Activated naive CD8-positive, alpha-beta T cell treated with anti-CD3 and anti-CD28 coated beads, Interleukin-2, amount 50 U/mL, for 24 hours (primary cell): ENCODE measurements around the gene MYADML2.
"Not testable (repeated sequence)": the region's sequence is repeated elsewhere in the genome, so short reads cannot be mapped to it uniquely, and the experiment has no call there.

Experiments
- ATAC-seq: fragments of 150-1000 bp; cut with Tn5 transposase; one replicate; pipeline ENCODE4 v1.10.0; 2021
- DNase-seq: peaks from one replicate; pipeline ENCODE4 v3.0.0; 2021
- H3K27ac Mint-ChIP-seq: one replicate; pipeline ENCODE4 v1.8.0; 2021; ENCODE audit warnings: mild to moderate bottlenecking, mixed read lengths
- H3K27me3 Mint-ChIP-seq: one replicate; pipeline ENCODE4 v1.8.0; 2021; ENCODE audit warnings: mixed read lengths
- H3K36me3 Mint-ChIP-seq: one replicate; pipeline ENCODE4 v1.8.0; 2021; ENCODE audit warnings: low read depth, mixed read lengths
- H3K4me1 Mint-ChIP-seq: one replicate; pipeline ENCODE4 v1.8.0; 2021; ENCODE audit warnings: mixed read lengths
- H3K4me3 Mint-ChIP-seq: one replicate; pipeline ENCODE4 v1.8.0; 2021; ENCODE audit warnings: mild to moderate bottlenecking, moderate library complexity, mixed read lengths
- H3K9me3 Mint-ChIP-seq: one replicate; pipeline ENCODE4 v1.8.0; 2021; ENCODE audit warnings: mixed read lengths

MYADML2 gene

DNA sequence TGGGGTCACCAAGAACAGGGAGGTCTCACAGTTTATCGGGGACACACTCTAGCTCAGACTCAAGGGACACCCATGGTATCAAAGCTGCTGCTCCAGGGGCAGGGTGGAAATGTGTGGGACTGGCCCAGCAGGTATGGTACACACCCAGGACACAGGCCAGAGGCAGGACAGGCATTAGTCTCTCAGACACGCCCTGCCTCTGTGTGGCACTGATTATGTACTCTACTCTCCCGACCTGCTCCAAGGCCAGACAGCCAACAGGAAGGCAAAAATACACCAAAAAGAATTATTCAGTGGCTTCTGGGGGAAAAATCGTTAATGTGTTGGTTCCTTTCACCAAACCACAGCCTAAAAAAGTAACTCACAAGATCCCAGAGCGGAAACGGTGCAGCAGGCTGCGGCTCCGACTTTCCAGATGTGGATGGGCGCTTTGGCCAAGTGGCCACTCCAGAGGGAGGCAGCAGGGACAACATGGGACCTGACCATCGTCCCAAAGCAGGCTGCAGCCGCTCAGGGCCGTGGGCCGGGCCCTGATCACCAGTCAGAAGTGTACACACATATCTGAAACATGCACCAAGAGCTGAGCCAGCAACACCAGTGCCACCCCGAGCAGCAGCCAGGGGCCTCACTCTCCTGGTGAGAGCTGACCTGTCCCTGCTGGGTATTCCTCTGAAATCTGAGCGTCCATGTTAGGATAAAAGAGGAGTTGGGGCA, 28.0 kb downstream of the MYADML2 start:
- Mint-ChIP-seq H3K27me3 (no peaks in the 10 kb centered on the region), H3K9me3 (no peaks in the 10 kb centered on the region), H3K4me1 (peaks cover 20% of the 10 kb centered on the region), H3K36me3 (peaks cover 11% of the 10 kb centered on the region), H3K27ac (no peak overlapping the region), H3K4me3 (no peak overlapping the region)
- ATAC-seq = no peak
- DNase-seq = no peak

DNA sequence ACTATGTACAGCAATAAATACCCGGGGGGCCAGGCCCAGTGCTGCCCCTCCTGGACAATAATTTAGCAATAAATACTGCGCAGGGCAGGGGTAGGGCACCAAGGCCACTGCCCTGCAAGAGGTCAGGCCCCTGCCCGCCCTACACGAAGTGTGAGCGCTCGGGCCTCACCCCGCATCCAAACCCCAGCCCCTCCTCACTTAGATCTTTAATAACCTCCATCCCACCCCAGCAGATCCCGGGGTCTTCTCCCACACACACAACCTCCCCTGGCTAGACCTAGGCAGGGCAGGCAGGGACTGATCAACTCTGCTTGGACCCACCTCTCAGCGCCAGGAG, 28.7 kb downstream of the MYADML2 start:
- H3K4me1 Mint-ChIP-seq = peaks cover 20% of the 10 kb centered on the region
- peaks cover 11% of the 10 kb centered on the region for H3K36me3 Mint-ChIP-seq
- H3K4me3 Mint-ChIP-seq = peak overlapping the region; percentile 77

GRCh38 chr17:81917565-81918332, 29.3 kb downstream of the MYADML2 start, which contains the start of gene SIRT7:
SIRT7 (minus strand) TSS chr17:81918176; CDS start chr17:81918131, 45 bp downstream.
- Mint-ChIP-seq H3K27ac (peak within 1 kb of the TSS; percentile 69), H3K36me3 (peaks cover 17% of the 10 kb centered on the region), H3K4me3 (peak within 1 kb of the TSS; percentile 77), H3K9me3 (no peaks in the 10 kb centered on the region), H3K27me3 (no peaks in the 10 kb centered on the region), H3K4me1 (peaks cover 20% of the 10 kb centered on the region)
- ATAC-seq = peak; percentile 75
- peak; percentile 83 for DNase-seq

More for the DNA sequence above, 28.7 kb downstream of the MYADML2 start:
- H3K27me3 Mint-ChIP-seq, DNase-seq, H3K9me3 Mint-ChIP-seq: not testable (repeated sequence)
- ATAC-seq = peak; percentile 11
- H3K27ac Mint-ChIP-seq = peak overlapping the region; percentile 67

DNA sequence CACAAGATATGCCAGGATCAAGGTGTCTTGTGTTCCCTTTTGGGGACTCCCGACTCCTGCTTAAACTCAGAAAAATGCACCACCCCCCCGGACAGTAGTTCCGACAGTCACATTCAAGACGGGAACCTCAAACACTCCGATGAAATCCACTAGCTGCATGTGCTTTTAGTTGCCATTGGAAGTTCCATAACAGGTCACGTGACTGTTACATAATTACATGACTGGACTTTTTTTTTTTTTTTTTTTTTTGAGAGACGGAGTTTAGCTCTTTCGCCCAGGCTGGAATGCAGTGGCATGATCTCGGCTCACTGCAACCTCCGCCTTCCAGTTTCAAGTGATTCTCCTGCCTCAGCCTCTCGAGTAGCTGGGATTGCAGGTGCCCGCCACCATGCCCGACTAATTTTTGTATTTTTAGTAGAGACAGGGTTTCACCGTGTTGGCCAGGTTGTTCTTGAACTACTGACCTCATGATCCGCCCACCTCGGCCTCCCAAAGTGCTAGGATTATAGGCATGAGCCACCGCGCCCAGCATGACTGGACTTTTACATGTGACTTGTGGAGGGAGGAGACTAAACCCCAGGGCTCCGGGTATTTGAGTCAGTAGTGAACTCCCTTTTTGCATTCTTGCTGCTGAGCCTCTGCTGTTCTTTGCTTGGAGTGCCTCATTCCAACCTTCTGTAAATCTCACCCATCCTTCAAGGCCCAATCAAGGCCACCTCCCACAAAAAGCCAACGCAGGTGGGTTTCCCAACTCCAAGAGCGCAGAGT, 30.6 kb downstream of the MYADML2 start:
- peaks cover 18% of the 10 kb centered on the region for H3K36me3 Mint-ChIP-seq
- H3K4me3 Mint-ChIP-seq = peak overlapping the region; percentile 77
- H3K27me3 Mint-ChIP-seq = no peaks in the 10 kb centered on the region
- H3K9me3 Mint-ChIP-seq = no peaks in the 10 kb centered on the region
- ATAC-seq = no peak
- DNase-seq = no peak
- H3K4me1 Mint-ChIP-seq = peaks cover 22% of the 10 kb centered on the region
- peak overlapping the region; percentile 69 for H3K27ac Mint-ChIP-seq

DNA sequence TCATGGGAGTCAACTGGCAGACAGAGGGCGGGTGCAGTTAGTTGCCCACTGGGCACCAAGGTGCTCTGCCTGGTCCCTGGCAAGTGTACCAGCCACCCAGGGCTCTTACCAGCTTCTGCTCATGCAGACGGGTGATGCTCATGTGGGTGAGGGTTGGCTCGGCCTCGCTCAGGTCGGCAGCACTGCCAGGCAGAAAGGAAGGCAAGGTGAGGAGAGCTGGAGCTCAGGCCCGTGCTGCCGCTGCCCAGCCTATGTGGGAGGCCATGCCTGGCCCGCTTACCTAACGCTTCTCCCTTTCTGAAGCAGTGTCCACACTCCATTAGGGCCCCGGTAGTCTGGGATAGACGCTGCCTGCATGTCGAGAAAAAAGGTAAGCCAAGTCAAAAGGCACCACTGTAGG, 31.7 kb downstream of the MYADML2 start:
- Mint-ChIP-seq H3K36me3 (peaks cover 16% of the 10 kb centered on the region), H3K9me3 (no peaks in the 10 kb centered on the region), H3K27me3 (no peaks in the 10 kb centered on the region), H3K27ac (no peak overlapping the region), H3K4me1 (peaks cover 22% of the 10 kb centered on the region), H3K4me3 (no peak overlapping the region)
- no peak for DNase-seq
- ATAC-seq = no peak

DNA sequence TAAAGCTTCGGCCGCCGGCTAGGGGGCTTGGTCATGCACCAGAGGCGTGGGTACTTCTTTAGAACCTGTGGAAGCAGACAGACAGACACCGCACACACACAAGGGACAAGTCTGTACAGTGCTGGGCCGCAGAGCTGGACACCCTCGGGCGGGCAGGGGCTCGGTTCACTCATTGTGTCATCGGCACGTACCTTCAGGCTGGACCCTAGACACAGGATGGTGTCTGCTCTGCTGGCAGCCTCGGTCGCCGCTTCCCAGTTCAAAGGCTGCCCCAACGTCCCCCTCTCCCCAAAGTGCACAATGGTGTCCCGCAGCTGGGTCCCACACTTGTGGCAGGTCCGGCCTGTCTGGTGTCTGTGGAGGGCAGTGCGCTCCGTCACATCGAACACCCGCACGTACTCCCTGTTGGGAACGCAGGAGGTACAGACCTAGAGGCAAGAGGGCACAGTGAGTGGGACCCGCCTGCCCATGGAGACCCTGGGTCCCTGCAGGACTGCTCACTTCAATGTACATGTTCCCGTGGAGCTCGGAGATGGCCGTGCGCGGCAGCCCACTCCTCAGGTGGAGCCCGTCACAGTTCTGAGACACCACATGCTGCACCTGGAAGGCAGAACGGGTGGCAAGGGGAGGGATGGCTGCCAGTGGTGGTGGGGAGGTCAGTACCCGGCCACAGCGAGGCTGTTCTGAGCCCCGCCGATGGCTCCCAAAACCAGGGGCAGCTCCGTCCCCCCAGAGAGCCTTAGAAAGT, 32.8 kb downstream of the MYADML2 start:
- DNase-seq = no peak
- no peak overlapping the region for H3K4me3 Mint-ChIP-seq
- ATAC-seq = no peak
- H3K9me3 Mint-ChIP-seq = no peaks in the 10 kb centered on the region
- no peaks in the 10 kb centered on the region for H3K27me3 Mint-ChIP-seq
- H3K27ac Mint-ChIP-seq = no peak overlapping the region
- H3K36me3 Mint-ChIP-seq = peaks cover 16% of the 10 kb centered on the region
- H3K4me1 Mint-ChIP-seq = peaks cover 22% of the 10 kb centered on the region

DNA sequence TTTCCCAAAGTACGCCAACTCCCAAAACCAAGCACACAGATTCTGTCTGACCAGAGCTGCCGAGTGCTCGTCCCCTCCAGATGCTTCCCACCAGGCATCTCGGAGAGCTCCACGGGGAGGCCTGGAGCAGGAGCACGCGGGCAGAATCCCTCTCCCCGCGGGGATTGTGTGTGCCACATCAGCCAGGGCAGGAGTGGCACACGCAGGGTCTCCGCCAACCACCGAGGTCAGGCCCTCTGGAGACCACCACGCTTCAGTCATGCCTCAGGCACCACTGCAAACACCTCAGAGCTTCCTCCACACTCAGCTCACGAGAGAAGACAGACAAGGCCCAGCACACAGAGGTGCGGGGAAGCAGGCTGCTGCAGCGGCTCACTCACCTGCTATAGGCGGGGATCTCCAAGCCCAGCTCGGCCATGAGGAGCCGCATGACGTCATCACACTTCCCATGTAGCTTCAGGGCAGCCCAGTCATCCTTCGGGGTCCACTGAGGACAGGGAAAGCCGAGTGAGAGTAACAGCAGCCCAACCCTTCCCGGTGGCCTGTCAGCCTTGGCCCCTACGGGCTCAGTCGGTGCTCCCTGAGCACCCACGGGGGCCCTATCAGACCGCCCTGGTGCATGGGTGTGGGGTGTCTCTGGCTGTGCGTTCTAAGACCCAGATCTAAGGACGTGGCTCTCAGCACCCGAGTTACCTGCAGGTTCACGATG, 33.5 kb downstream of the MYADML2 start:
- Mint-ChIP-seq H3K4me3 (no peak overlapping the region), H3K9me3 (no peaks in the 10 kb centered on the region), H3K27ac (no peak overlapping the region)

GRCh38 chr17:81912441-81913309, 34.4 kb downstream of the MYADML2 start:
- Mint-ChIP-seq H3K36me3 (peaks cover 18% of the 10 kb centered on the region), H3K27me3 (no peaks in the 10 kb centered on the region), H3K27ac (no peak overlapping the region), H3K4me3 (peak overlapping the region; percentile 36), H3K4me1 (peaks cover 15% of the 10 kb centered on the region), H3K9me3 (no peaks in the 10 kb centered on the region)
- DNase-seq = no peak
- ATAC-seq = no peak

More for the DNA sequence above, 33.5 kb downstream of the MYADML2 start:
- Mint-ChIP-seq H3K4me1 (peaks cover 20% of the 10 kb centered on the region), H3K27me3 (no peaks in the 10 kb centered on the region), H3K36me3 (peaks cover 16% of the 10 kb centered on the region)
- ATAC-seq = no peak
- no peak for DNase-seq

DNA sequence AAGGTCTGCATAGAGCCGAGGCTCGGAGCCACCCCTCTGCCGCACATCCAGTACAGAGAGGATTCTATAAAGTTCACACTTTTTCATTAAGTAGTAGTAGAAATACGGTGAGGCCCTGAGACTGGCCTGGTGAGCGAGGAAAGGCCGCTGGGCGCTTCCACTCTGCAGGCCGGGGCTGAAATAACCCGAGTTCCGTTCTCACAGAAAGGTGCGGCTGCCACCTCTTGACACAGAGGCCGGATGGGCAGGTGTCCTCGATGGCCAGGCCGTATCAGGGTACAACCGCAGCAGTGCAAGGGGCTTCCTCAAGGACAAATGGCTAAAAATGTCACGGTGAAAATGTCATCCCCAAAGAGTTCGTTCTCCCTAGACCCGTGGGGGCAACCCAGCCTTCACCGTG, 35.1 kb downstream of the MYADML2 start:
- Mint-ChIP-seq H3K4me3 (peak overlapping the region; percentile 36), H3K36me3 (peaks cover 18% of the 10 kb centered on the region), H3K27me3 (no peaks in the 10 kb centered on the region), H3K9me3 (no peaks in the 10 kb centered on the region), H3K4me1 (peaks cover 11% of the 10 kb centered on the region), H3K27ac (no peak overlapping the region)
- DNase-seq (no peak), ATAC-seq (no peak)

- peak within 1 kb of the TSS; percentile 81 for H3K4me3 Mint-ChIP-seq
- DNase-seq (peak; percentile 94), ATAC-seq (peak; percentile 90)
- no peaks in the 10 kb centered on the region for H3K9me3 Mint-ChIP-seq
- peak within 1 kb of the TSS; percentile 64 for H3K27ac Mint-ChIP-seq
- no peaks in the 10 kb centered on the region for H3K27me3 Mint-ChIP-seq
- H3K4me1 Mint-ChIP-seq = peaks cover 6% of the 10 kb centered on the region
- H3K36me3 Mint-ChIP-seq = peaks cover 18% of the 10 kb centered on the region
These were observed 35.6 kb downstream of the MYADML2 start, which contains the start of gene PCYT2 for GRCh38 chr17:81911277-81911961. PCYT2 (minus strand) TSS chr17:81911399; CDS start chr17:81911355, 44 bp downstream.

- peak overlapping the region; percentile 81 for H3K4me3 Mint-ChIP-seq
- no peak for DNase-seq
- ATAC-seq = peak; percentile 21
- peaks cover 4% of the 10 kb centered on the region for H3K4me1 Mint-ChIP-seq
- no peaks in the 10 kb centered on the region for H3K27me3 Mint-ChIP-seq
- peak overlapping the region; percentile 64 for H3K27ac Mint-ChIP-seq
- H3K36me3 Mint-ChIP-seq = peaks cover 17% of the 10 kb centered on the region
- no peaks in the 10 kb centered on the region for H3K9me3 Mint-ChIP-seq
These were observed 36.2 kb downstream of the MYADML2 start for GRCh38 chr17:81910840-81911276.
